Activated T-helper 1 cell treated with anti-CD3 and anti-CD28 coated beads, Interleukin-2, amount 50 U/mL, for 16 hours (primary cell): ENCODE results near the gene ATP9B.

ENCODE experiments used
- DNase-seq, 2 donors: peaks; one replicate each; pipeline ENCODE4 v3.0.0-alpha.2; 2020; ENCODE audit warnings: low read depth in 1 of 2, low spot score in 1 of 2

Gene ATP9B

DNA sequence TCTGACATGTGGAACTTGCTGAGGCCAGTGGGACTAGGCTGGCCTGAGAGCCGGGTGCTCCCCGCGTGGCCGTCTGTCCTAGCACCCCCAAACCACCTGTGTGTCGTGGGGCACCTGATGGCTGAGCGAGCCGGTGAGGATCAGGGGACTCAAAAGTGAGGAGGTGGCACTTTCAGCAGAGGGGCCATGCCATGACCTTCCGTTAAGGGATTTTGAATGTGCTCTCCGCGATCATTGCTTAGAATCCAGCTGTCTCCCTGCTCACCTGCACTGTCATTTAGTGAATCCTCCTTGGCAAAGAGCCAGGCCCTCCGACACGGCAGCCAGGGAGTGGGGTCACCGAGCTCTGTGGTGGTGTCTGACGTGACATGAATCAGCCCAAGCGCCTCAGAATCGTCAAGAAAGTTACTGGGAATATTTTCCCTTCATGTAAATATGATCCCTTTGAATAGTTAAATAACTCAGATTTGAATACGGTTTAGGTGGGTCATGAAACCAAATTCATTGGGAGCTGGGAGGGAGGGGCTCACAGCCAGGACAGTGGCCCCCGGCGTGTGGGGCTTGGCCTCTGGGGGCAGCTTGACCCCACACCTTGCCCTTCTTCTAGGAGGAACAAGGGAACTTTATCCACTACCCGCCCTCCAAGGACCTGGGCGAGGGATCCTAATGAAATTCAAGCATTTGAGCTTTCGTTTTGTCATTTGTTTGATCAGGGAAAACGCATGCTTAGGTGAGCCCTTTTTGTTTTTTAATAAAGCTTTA is 336.0 kb downstream of the ATP9B start:
- no peak for DNase-seq

DNA sequence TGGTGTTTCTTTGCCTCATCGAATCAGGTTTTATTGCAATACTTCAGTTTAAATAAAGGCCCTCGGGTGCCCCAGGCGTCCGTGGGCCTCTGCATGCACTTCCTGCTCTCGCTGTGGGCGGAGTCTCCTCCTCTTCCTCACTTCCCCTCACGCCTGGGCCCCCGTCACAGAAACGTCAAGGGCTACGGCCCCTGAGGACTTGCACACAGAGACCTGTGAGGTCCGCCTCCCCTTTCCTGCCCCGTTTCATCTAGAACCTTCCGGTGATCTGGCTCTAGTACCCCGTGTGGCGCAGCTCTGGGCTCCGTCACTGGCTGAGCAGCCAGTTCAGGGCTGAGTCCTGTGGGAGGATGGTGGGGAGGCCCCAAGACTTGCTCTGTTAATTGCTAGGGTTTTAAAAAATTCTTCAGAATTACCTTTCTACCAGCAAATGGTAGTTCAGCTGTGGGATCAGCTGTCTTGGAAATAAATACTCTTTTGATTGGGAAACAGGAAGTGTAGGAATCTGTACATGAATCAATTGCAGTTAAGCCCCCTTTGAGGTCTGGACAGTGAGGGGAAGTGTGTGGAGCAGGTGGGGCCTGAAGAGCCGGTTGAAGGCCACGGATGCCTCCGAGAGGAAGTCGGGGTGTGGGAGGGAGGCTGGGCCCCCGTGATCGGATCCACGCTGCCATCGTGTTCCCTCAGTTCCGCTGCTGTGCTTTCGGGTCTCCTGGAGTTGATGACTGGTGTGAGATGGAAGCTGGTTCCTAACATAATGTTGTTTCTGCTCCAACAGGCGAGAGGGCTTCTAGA is 336.8 kb downstream of the ATP9B start:
- DNase-seq, result peak; percentile 67 to 73

DNA sequence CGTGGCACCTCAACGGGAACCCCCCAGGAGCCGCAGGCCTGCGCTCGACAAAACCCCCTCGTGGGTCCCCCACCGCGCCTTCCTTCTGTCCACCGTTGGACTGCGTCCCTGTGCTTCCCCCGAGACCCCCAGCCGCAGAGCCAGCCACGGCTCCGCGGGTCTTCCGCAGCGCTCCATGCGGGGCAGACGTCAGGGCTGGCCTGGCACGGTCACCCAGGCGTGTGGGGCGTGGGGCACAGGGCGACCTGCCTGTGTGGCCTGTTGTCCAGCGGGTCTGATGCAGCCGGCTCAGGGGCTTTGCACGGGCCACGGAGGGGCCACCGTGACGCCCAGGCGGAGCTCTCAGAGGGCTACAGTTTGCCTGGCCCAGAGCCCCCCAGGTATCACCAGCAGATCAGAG is 337.5 kb downstream of the ATP9B start:
- DNase-seq, result no peak

DNA sequence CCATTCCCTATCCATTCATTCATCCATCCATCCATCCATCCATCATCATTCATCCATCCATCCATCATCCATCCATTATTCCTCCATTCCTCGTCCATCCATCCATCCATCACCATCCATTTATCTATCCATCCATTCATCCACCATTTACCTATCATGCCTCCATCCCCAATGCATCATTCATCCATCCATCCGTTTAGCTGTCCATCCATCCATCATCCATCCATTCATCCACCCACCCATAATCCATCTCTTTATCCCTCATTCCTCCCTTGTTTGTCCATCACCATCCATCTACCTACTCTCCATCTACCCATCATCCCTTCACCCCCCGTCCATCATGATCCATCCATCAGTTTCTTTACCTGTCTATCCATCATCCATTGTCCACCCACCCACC is 340.1 kb downstream of the ATP9B start:
- DNase-seq, result no peak

DNA sequence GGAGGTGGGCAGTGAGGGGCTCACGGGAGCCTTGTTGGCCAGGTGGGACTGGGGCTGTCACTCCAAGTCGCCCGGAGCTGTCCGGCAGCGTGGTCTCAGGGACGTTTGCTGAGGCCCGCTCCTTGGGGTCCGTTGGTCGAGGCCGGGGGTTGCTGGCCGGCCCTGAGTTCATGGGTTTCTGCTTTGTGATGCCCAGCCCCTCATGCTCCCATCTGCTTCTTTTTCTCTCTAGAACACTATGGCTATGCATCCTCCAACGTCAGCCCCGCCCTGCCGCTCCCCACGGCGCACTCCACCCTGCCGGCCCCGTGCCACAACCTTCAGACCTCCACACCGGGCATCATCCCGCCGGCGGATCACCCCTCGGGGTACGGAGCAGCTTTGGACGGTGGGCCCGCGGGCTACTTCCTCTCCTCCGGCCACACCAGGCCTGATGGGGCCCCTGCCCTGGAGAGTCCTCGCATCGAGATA is 341.0 kb downstream of the ATP9B start:
- DNase-seq, result no peak

DNA sequence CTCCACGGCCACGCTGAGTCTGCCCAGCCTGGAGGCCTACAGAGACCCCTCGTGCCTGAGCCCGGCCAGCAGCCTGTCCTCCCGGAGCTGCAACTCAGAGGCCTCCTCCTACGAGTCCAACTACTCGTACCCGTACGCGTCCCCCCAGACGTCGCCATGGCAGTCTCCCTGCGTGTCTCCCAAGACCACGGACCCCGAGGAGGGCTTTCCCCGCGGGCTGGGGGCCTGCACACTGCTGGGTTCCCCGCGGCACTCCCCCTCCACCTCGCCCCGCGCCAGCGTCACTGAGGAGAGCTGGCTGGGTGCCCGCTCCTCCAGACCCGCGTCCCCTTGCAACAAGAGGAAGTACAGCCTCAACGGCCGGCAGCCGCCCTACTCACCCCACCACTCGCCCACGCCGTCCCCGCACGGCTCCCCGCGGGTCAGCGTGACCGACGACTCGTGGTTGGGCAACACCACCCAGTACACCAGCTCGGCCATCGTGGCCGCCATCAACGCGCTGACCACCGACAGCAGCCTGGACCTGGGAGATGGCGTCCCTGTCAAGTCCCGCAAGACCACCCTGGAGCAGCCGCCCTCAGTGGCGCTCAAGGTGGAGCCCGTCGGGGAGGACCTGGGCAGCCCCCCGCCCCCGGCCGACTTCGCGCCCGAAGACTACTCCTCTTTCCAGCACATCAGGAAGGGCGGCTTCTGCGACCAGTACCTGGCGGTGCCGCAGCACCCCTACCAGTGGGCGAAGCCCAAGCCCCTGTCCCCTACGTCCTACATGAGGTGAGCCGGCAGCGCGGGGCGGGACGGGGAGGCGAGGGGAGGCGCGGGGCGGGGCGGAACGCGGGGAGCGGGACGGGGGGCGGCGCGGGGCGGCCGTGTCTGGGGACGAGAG is 341.8 kb downstream of the ATP9B start:
- DNase-seq, result no peak

DNA sequence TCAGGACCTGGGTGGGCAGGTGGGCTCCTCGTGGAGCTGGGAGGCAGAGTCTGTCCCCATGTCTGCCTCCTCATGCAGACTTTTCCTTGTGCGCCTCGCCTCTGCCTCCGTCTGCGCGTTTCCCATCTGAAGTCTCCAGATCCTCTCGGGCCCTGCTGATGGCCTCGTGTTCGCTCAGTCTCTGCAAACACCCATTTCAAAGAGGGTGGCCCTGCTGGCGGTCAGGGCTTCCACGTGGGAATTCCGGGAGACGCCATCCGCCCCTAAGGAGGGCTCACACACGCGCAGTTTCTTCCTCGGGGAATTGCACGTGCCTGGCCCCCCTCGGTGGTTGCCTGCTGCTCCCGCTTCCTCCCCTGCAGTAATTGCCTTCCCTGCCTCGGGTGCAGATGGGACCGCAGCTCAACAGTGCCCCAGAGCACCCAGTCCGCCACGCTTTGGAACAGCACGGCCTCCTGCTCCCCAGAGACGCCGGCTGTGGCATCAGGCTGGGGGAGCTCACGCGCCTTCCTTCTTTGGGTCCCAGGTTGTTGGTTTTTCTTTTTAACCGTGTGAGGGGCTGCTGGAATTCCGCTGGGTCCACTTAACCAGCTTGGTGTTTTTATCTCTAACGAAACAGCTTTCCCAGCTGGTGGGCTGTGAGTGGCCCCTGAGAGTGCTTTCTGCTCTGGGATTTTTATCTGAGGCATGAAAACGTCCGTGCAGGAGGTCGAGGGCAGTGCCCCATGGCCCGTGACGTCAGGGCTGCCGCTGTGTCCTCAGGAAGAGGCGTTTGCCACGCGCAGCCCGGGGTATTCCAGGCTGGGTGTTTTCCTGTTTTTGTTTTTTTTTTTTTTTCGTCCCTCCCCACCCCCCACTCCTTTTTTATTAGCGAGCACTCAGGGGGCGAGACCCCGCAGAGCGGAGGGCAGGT is 342.7 kb downstream of the ATP9B start:
- no peak for DNase-seq

DNA sequence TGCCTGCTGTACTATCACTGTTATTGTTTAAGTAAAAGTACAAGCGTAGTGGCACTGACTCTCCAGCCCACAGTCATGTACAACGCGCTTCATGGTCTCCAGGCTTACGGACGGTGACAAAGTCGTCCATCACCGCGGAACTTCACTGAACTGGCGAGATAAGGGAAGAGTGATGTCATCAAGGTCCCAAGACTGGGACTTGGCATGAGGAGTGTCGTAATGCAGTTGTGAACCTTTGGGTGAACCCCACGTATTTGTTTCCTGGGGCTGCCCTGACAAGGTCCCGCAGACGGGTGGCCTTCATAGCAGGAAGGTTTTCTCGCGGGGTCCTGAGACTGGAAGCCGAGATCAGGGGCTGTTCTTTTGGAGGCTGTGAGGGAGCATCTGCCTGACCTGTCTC is 343.8 kb downstream of the ATP9B start:
- no peak for DNase-seq

DNA sequence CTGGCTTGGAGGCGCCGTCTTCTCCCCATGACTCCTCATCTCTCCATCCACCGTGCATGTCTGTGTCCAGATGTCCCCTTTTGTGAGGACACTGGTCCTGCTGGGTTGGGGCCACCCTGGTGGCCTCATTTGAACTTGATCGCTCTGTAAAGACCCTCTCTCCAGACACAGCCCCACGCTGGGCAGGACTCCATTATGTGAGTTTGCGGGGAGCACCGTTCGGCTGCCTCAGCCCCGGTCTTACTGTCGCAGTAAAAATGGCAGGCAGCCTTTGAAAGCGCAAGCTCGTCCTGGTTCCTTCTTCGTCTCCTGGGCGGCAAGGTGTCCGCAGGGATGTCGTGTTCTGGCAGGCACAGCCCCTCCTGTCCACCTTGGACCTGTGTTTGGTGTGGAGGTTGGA is 344.2 kb downstream of the ATP9B start:
- no peak for DNase-seq

DNA sequence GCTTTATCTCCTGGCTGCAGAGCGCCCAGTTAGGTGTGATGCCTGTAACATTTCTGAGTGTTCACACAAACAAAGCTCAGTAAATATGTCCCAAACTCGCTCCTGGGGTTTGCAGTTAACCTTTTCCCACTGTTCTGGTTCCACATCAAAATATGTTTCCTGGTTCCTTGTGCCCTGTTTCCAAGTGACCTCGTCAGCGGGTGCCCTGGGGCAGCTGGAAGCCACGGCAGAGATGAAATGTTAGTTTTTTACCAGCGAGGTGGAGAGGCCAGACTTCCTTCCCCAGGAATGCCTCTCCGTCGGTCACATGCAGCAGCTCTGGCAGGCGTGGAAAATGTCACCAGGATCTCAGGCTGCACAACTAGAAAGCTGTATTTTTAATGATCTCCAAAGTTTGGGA is 344.7 kb downstream of the ATP9B start:
- no peak for DNase-seq

DNA sequence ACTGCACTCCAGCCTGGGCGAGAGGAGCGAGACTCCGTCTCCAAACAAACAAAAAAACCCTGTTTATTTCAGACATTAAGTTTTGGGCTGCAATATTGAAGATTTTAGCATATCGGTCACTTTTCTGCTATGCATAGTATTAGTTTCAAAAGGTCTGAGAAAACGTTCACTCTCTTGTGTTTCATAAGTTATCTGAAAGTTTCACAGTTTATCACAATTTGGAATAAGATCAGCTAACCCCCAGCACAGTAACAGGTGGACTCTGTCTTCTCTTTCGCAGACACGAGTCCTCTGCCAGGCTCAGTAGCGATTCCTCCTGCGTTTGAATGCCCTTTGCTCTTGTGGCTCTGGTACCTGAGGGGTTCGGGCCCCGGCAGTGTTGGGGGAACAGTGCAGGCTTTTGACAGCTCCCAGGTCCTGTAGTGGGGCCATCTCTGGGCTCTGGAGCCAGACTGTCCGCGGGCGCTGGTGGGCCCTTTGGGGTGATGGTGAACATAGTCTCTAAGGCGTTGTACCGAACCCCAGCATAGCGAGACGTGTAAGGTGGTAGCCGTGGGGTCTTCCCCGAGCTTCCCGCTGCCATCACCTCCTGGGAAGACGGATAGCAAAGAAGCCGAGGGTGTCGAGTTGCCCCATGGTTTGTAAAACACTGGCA is 347.0 kb downstream of the ATP9B start:
- no peak for DNase-seq

DNA sequence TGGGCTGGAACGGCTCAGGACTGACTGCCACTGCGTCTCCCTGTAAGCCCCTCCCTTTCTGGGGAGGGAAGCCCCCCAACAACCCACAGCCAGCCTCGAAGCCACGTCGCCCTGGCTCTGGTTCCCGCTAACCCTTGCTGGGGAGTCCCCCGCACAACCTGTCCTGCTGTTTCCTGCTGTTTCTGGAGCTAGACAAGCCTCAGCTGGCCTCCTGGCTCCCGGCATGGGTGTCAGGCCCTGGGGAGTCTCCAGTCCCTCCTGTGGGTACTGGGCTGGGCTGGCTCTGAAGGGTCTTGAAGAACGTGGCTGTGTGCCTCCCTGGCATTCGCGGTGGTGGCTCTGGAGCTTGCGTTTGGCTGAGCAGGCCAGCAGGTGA is 347.5 kb downstream of the ATP9B start:
- DNase-seq, result no peak

DNA sequence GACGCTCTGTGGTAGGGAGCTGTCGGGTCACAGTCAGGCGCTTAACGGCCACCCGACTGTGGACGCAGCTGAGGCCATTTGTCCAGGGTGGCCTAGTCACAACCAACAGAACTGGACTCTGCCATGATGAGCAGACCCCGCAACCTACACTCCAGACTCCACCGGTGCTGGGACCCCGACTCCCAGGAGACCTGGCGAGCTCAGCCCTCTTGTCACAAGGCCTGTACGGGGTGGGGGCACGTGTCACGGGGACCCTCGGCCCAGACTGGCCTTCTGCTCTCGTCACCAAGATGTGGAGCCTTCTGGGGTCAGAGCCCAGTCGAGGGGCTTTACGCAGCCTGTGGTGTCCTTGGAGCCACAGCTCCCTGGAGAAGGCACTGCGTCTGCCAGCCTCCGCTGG is 349.0 kb downstream of the ATP9B start:
- no peak for DNase-seq

DNA sequence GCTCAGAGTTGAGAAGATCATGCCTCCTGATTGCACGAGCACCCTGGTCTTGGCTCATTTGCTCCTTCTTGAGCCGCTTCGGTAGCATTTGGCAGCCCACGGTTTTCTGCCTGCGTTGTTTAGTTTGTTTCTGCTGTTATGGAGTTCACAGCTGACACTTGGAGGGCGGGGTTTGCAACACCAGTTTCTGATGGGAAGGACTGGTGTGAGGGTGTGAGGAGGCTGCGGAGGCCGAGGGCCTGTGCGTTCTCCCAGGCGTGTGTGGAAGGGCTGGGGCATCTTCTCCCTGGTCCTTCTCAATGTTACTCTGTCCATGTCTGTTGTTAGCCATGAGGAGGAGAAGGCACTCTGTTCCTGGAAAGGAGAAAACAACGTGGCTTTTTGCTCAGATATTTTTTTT is 349.4 kb downstream of the ATP9B start:
- no peak for DNase-seq

DNA sequence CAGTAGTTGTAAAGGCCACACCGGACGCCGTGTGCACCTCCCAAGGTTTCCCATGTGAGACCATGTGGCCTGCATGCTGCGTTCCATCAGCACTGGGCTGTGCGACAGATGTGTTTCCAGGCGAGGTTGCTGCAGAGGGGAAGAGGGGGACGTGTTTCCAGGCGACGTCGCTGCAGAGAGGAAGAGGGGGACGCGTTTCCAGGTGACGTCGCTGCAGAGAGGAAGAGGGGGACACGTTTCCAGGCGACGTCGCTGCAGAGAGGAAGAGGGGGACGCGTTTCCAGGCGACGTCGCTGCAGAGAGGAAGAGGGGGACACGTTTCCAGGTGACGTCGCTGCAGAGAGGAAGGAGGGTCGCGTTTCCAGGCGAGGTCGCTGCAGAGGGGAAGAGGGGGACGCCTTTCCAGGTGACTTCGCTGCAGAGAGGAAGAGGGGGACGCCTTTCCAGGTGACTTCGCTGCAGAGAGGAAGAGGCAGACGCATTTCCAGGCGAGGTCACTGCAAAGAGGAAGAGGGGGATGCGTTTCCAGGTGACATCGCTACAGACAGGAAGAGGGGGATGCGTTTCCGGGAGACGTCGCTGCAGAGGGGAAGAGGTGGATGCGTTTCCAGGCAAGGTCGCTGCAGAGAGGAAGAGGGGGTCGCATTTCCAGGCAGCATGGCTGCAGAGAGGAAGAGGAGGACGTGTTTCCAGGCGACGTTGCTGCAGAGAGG is 351.0 kb downstream of the ATP9B start:
- no peak for DNase-seq

DNA sequence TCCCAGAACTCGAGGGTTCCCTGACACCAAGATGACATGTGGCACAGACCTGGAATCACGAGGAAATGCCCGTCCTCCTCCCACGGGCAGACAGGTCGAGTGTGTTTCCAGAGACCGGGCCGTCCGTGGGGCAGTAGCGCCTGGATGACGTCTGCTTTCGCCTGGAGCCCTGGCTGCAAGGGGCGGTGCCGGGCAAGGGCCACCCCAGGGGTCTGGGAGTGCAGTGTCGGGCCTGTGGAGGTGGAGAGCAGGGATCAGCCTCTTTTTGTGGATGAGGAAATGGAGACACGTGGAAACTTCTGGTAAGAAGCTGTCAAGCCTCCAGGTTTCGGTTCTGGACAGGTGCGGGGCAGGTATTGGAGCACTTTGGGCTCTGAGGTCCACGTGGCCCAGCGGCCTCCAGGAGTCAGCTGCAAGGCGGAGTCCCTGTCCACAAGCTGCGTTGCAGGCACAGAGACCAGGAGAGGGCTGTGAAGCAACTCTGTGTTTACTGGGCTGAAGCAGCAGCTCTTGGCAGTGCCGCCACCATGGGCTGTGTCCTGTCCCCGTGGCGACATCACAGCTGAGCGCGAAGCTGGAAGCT is 352.2 kb downstream of the ATP9B start:
- no peak for DNase-seq

DNA sequence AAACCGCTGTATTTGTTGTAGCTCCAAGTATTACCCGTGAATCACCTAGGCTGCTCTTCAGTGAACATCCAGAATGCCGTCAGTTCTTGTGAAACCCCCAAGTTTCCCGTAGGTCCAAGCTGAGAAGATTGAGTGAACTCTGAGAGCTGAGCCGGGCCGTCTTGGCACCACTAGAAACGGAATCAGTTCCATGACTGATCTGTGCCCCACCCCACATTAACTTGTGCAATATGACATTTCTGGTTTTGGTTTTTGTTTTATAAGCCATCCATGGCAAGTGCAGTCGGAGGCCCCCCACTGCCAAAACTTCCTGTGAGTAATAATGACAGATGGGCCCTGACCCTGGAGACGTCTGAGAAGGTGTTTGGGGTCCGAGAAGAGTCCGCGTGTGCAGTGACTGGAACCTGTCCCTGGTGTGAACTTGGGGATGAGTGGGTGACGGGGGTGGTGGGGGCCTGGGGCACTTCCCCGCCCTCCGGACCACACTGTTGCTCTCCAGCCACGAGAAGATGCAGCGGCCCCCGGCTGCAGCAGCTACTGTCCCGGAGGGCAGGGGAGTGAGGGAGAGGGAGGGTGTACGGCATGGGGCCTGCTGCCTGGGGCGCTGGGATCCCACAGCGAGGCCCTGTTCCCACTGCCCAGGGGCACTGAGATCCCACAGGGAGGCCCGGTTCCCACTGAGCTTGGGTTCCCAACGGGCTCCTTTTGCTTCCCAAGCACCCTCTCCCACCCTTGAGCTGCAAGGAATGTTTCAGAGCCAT is 353.0 kb downstream of the ATP9B start:
- no peak for DNase-seq

DNA sequence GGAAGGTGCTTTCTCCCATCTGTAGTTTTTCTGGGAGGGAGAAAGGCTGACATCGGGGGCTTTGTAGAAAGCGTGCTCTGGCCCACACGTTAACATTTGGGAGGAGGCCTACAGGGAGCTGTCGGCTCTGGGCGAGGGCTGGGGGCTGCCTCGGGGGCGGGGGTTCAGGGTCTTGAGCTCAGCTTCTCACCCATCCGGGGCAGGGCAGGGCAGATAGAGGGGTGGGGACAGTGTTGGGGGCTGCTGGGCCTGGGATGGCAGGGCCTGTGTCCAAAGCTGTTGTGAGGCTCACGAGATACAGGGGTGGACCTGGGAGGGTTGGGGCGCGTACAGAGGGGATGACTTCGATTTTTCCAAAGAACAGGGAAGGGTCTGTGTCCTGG is 353.6 kb downstream of the ATP9B start:
- DNase-seq, result no peak
